ENCODE data around the gene FAM168A. TPM values are rescaled to one million over a fixed set of nuclear protein-coding genes. Genes with fewer than 3 reads are reported as not detected.
A peak's percentile ranks its signal among the peaks of the same experiment; 100 is the strongest.

Gene FAM168A
- total and polyA plus RNA-seq, 9 of the 15 experiments (the other 6 are each of a cell fraction or from before 2014, with no cell fraction given) = 0.44 to 7.2 (median 2.9) TPM

DNA sequence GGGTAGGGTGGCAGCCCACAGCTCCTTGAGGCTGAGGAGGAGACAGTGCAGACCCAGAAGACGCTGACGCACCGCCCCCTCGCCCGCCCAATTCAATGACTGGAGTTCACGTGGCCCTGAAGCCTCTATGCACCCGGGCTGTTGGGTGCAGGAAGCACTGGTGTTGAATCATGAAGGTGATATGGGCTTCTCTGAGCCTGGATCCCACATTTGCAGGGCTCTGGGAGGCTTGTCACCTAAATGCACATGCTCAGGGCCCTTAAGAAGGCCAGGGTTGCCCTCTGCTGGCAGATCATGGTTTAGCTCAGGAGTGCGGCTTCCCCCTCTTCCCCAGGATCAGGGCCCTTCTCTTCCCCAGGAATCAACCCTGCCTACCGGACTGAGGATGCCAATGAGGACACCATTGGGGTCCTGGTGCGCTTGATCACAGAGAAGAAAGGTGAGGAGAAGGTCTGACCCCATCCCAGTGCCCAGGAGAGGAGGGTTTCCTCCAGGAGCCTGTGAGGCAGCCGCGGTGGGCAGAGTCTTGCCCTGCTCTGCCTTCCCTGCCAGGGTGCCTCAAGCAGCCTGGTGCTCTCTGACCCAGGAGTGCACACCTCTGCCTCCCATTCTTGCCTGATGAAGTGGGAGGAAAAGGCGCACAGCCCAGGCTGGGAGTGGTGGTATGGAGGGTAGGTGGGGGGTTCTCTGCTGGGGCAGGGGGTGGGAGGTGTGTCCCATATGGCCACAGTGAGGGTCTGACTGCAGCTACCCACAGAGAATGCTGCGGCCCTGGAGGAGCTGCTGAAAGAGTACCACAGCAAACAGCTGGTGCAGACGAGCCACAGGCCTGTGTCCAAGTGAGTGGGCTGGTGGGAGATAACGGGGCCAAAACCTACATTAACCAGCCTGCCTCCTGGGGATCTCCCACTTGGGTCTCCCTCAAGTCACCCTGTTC is 204.2 kb downstream of the FAM168A start:
- ATAC-seq (peak; percentile 93), FAIRE-seq (peak; percentile 88), DNase-seq (ENCODE audit: extremely low read depth in 1 of 4, low spot score in 3 of 4) (peak; percentile 74 to 86 (median 81))
- peaks cover 18% of the 10 kb centered on the region; the same call in 1 of the 2 replicates for H4K20me1 ChIP-seq (replicated peaks; ENCODE audit: control insufficient read depth, insufficient read depth, low read length)
- intact Hi-C loops (cut with micrococcal nuclease) = loop anchor here (1.0 to 2.0 kb wide), 2 partner anchors 17 to 42 kb away; partner anchors contain the start of gene RELT
- CTCF ChIA-PET (ENCODE audit: low intra/inter-chr PET ratio) = interaction anchor here (0.7 to 4.0 kb wide), 6 partner anchors 18 to 268 kb away, joined by 3 to 51 read pairs (median 5); partner anchors contain the start of genes ARHGEF17 and RELT
- H3K27ac ChIP-seq (ENCODE audit: extremely low read depth, low read depth, low read length) = peak overlapping the region; percentile 8; the same call in 2 of the 3 replicates
- H3K36me3 ChIP-seq (ENCODE audit: control insufficient read depth, insufficient read depth, low read length) = peaks cover 73% of the 10 kb centered on the region; the same call in 2 of the 3 replicates
- peaks cover 0 to 48% of the 10 kb centered on the region in 2 experiments; a peak in 3 of 5 replicates for H3K4me1 ChIP-seq (replicated peaks in 1 of 2; ENCODE audit: control insufficient read depth in 2 of 2, insufficient read depth in 2 of 2, low read length in 2 of 2)
- peaks cover 6% of the 10 kb centered on the region for H3K9me1 ChIP-seq (ENCODE audit: control insufficient read depth, insufficient read depth, low read length)
- H3K27me3 ChIP-seq (ENCODE audit: control insufficient read depth in 2 of 2, insufficient read depth in 2 of 2, low read length in 2 of 2) = no peaks in the 10 kb centered on the region
- 74% methylated on average over 15 of the region's 16 CpGs for WGBS (ENCODE audit: insufficient coverage, low coverage, missing lambda C conversion rate)
- H3K9ac ChIP-seq (ENCODE audit: insufficient read depth in 1 of 2, low read depth in 2 of 2, low read length in 2 of 2) = no peak overlapping the region; a peak in 1 of 4 replicates
- no peak overlapping the region for H3K4me2 ChIP-seq (ENCODE audit: insufficient read depth, low read length)
- in situ Hi-C loops (cut with MboI) = loop anchor here (5.0 kb wide), 2 partner anchors 41 to 86 kb away; partner anchors contain the start of gene ARHGEF17
- BruUV-seq (replicated peaks) = no TSS peak
- H3K9me3 ChIP-seq (replicated peaks; ENCODE audit: control insufficient read depth, insufficient read depth, low read depth, low read length) = no peaks in the 10 kb centered on the region
- H3K79me2 ChIP-seq (ENCODE audit: control insufficient read depth, insufficient read depth, low read length) = no peaks in the 10 kb centered on the region; the same call in 1 of the 3 replicates
- no peak overlapping the region for H3K4me3 ChIP-seq
- no peak overlapping the region for H2AFZ ChIP-seq (ENCODE audit: low read depth, low read length)
- POLR2A ChIA-PET = interaction anchor here (0.5 to 1.5 kb wide), 9 partner anchors 12 to 561 kb away, joined by 3 to 7 read pairs (median 4); no protein-coding TSS in a partner anchor
- TF ChIP-seq COPS2 (conservative IDR thresholded peaks at IDR 0.05) (no peak), SOX6 (IDR thresholded peaks at IDR 0.05) (peak; percentile 25; the same call in 1 of the 2 replicates), BHLHE40 (IDR thresholded peaks at IDR 0.05; ENCODE audit: low read length) (0 out of 2 replicates have a peak, but pooled peaks have one; percentile 10), ARID2 (IDR thresholded peaks at IDR 0.05) (peak; percentile 79), ZNF24 (IDR thresholded peaks at IDR 0.05) (0 out of 2 replicates have a peak, but pooled peaks have one; percentile 39), MAZ (CRISPR knock-in tag; conservative IDR thresholded peaks at IDR 0.05 in 1 of 2, IDR thresholded peaks at IDR 0.05 in 1 of 2) (0 out of 4 replicates have a peak, but pooled peaks of 1 of the 2 experiments have one; percentile 29), POLR2G (IDR thresholded peaks at IDR 0.05; ENCODE audit: low read depth, low read length) (0 out of 2 replicates have a peak, but pooled peaks have one; percentile 22), ZNF695 (CRISPR knock-in tag; IDR thresholded peaks at IDR 0.05) (no peak), CREM (IDR thresholded peaks at IDR 0.05; ENCODE audit: low read depth) (0 out of 2 replicates have a peak, but pooled peaks have one; percentile 11)
- TF ChIP-seq, protein P1, sequence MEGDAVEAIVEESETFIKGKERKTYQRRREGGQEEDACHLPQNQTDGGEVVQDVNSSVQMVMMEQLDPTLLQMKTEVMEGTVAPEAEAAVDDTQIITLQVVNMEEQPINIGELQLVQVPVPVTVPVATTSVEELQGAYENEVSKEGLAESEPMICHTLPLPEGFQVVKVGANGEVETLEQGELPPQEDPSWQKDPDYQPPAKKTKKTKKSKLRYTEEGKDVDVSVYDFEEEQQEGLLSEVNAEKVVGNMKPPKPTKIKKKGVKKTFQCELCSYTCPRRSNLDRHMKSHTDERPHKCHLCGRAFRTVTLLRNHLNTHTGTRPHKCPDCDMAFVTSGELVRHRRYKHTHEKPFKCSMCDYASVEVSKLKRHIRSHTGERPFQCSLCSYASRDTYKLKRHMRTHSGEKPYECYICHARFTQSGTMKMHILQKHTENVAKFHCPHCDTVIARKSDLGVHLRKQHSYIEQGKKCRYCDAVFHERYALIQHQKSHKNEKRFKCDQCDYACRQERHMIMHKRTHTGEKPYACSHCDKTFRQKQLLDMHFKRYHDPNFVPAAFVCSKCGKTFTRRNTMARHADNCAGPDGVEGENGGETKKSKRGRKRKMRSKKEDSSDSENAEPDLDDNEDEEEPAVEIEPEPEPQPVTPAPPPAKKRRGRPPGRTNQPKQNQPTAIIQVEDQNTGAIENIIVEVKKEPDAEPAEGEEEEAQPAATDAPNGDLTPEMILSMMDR (IDR thresholded peaks at IDR 0.05 in 2 of 3, conservative IDR thresholded peaks at IDR 0.05 in 1 of 3; ENCODE audit: insufficient read depth in 2 of 3, low read depth in 1 of 3, low read length in 3 of 3) = peak; percentile 86 to 94 (median 89)
- TF ChIP-seq, protein P2, sequence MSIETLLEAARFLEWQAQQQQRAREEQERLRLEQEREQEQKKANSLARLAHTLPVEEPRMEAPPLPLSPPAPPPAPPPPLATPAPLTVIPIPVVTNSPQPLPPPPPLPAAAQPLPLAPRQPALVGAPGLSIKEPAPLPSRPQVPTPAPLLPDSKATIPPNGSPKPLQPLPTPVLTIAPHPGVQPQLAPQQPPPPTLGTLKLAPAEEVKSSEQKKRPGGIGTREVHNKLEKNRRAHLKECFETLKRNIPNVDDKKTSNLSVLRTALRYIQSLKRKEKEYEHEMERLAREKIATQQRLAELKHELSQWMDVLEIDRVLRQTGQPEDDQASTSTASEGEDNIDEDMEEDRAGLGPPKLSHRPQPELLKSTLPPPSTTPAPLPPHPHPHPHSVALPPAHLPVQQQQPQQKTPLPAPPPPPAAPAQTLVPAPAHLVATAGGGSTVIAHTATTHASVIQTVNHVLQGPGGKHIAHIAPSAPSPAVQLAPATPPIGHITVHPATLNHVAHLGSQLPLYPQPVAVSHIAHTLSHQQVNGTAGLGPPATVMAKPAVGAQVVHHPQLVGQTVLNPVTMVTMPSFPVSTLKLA (conservative IDR thresholded peaks at IDR 0.05) = peak; percentile 64 to 83
